ENCODE data around the gene MOSMO.
"Not testable (repeated sequence)": the region's sequence is repeated elsewhere in the genome, so short reads cannot be mapped to it uniquely, and the experiment has no call there.

Gene MOSMO

GRCh38 chr16:22007509-22008214 is at the start of gene MOSMO:
Gene MOSMO (plus strand): TSS chr16:22008111. CDS start chr16:22008302, 191 bp downstream.
- peak; percentile 88 for DNase-seq

- no peak for DNase-seq
These were observed 48.9 kb upstream of the MOSMO start for GRCh38 chr16:21959050-21959449.

- no peak for DNase-seq
These were observed 45.4 kb upstream of the MOSMO start for GRCh38 chr16:21962475-21962874.

- DNase-seq, result no peak
These were observed 44.0 kb upstream of the MOSMO start for GRCh38 chr16:21963887-21964286.

GRCh38 chr16:21964353-21964752 is 43.6 kb upstream of the MOSMO start:
- DNase-seq, result no peak

GRCh38 chr16:21971856-21972255 is 36.1 kb upstream of the MOSMO start:
- no peak for DNase-seq

- DNase-seq, result no peak
These were observed 34.0 kb upstream of the MOSMO start for GRCh38 chr16:21973945-21974344.

GRCh38 chr16:21980032-21980431 is 27.9 kb upstream of the MOSMO start:
- no peak for DNase-seq

GRCh38 chr16:21982108-21982507 is 25.8 kb upstream of the MOSMO start:
- DNase-seq, result no peak

- no peak for DNase-seq
These were observed 23.8 kb upstream of the MOSMO start for GRCh38 chr16:21984062-21984461.

GRCh38 chr16:21985524-21985923 is 22.4 kb upstream of the MOSMO start:
- DNase-seq, result no peak

- no peak for DNase-seq
These were observed 21.1 kb upstream of the MOSMO start for GRCh38 chr16:21986692-21987246.

- no peak for DNase-seq
These were observed 20.4 kb upstream of the MOSMO start for GRCh38 chr16:21987498-21987897.

GRCh38 chr16:21989133-21989532 is 18.8 kb upstream of the MOSMO start:
- no peak for DNase-seq

- no peak for DNase-seq
These were observed 18.2 kb upstream of the MOSMO start for GRCh38 chr16:21989751-21990150.

GRCh38 chr16:21990381-21990944 is 17.4 kb upstream of the MOSMO start:
- DNase-seq, result no peak

GRCh38 chr16:21991621-21992020 is 16.3 kb upstream of the MOSMO start:
- DNase-seq, result no peak

- no peak for DNase-seq
These were observed 12.9 kb upstream of the MOSMO start for GRCh38 chr16:21994856-21995465.

GRCh38 chr16:21996923-21997696 is 10.8 kb upstream of the MOSMO start:
- no peak for DNase-seq

GRCh38 chr16:21997697-21998480 is 10.0 kb upstream of the MOSMO start:
- DNase-seq, result no peak

- no peak for DNase-seq
These were observed 6.3 kb upstream of the MOSMO start for GRCh38 chr16:22001591-22001990.

GRCh38 chr16:22002047-22002446 is 5.9 kb upstream of the MOSMO start:
- not testable (repeated sequence) for DNase-seq
